ENCODE measurements around the gene POC1A. TPM values are rescaled to one million over a fixed set of nuclear protein-coding genes. Genes with fewer than 3 reads are reported as not detected.

POC1A gene
- total and polyA plus RNA-seq, 8 donors: 0.37 to 1.1 (median 0.71) TPM

DNA sequence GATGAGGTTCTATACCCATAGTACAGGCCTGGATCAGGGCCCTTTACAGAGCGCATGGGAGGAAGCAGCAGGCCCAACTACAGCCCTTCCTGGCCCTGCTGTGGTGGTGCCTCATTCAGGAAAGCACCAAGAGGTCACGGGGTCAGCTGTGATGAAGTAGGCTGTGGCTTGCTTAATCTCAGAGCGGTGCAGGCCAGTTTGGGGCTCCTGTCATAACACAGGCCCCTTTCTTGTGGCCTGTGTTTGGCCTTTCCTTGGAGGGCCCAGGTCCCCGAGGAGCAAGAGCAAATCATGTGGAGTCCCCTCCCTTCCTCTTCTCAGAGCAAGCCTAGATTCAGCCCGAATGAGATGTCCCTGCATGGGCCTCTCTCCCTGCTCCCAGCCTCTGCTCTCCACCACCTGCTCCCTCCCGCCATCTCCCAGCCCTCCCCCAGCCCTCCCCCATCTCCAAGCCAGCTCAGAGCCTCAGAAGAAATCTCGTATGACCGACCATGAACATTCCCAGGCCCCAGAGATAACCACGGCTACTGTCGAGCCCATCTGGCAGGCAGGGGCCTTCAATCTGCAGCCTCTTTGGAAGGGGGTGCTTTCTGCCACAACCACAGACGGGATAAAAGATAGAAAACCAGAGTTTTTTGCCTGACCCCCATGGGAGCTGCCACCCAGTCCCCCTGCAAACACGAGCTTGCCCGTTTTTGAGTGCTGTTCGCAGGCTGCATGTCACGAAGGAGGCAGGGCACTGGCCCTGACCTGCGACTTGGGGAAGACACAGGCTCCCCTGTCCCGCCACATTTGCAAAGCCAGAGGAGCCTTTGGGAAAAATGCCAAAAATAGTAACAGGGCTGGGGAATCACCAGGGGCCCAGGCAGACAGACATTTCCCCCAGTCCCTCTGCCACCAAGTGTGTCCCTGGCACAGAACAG lies 65.5 kb downstream of the POC1A start:
- no peaks in the 10 kb centered on the region for H3K9me3 ChIP-seq
- no peaks in the 10 kb centered on the region for H3K4me1 ChIP-seq
- no peak overlapping the region for H3K27ac ChIP-seq
- H3K4me3 ChIP-seq: no peak overlapping the region
- no peaks in the 10 kb centered on the region for H3K36me3 ChIP-seq
- no peaks in the 10 kb centered on the region for H3K27me3 ChIP-seq
- TF ChIP-seq, protein P1, sequence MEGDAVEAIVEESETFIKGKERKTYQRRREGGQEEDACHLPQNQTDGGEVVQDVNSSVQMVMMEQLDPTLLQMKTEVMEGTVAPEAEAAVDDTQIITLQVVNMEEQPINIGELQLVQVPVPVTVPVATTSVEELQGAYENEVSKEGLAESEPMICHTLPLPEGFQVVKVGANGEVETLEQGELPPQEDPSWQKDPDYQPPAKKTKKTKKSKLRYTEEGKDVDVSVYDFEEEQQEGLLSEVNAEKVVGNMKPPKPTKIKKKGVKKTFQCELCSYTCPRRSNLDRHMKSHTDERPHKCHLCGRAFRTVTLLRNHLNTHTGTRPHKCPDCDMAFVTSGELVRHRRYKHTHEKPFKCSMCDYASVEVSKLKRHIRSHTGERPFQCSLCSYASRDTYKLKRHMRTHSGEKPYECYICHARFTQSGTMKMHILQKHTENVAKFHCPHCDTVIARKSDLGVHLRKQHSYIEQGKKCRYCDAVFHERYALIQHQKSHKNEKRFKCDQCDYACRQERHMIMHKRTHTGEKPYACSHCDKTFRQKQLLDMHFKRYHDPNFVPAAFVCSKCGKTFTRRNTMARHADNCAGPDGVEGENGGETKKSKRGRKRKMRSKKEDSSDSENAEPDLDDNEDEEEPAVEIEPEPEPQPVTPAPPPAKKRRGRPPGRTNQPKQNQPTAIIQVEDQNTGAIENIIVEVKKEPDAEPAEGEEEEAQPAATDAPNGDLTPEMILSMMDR (IDR thresholded peaks at IDR 0.05): no peak
- FAIRE-seq (no peak), DNase-seq (peak in 2 of 6 donors; percentile 13 to 35), ATAC-seq (peak in 3 of 4 donors; percentile 43 to 58 (median 51))
- 86 to 87% methylated on average over 17 of the region's 17 CpGs for WGBS, 2 donors
- intact Hi-C loops (cut with DNase I): no loop called here

DNA sequence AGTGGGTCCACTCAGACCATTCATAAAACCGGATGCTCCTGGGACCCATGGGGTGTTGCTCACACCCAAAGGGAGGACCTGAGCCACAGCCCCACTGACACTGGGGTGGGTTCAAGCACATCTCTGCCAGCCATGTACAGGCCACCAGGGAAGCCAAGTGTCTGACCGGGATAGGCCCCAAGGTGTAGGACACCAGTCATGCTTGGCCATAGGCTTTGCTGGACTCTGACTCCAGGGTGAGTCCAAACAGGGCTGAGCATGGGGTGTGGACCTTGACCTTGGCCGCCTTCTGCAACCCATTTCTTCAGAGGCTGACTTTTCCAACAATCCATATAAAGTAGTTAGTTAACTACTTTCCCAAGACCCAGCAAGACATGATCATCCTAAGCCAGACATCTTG lies 66.5 kb downstream of the POC1A start:
- no peak overlapping the region for H3K4me3 ChIP-seq
- TF ChIP-seq, protein P1 (IDR thresholded peaks at IDR 0.05): no peak
- WGBS, 2 donors: 98% methylated on average over 3 of the region's 3 CpGs
- H3K27ac ChIP-seq: no peak overlapping the region
- ATAC-seq (no peak), DNase-seq (peak in 1 of 6 donors; percentile 7), FAIRE-seq (no peak)
- H3K4me1 ChIP-seq: no peaks in the 10 kb centered on the region
- H3K9me3 ChIP-seq: no peaks in the 10 kb centered on the region
- no peaks in the 10 kb centered on the region for H3K27me3 ChIP-seq
- H3K36me3 ChIP-seq: no peaks in the 10 kb centered on the region
- intact Hi-C loops (cut with DNase I): no loop called here

DNA sequence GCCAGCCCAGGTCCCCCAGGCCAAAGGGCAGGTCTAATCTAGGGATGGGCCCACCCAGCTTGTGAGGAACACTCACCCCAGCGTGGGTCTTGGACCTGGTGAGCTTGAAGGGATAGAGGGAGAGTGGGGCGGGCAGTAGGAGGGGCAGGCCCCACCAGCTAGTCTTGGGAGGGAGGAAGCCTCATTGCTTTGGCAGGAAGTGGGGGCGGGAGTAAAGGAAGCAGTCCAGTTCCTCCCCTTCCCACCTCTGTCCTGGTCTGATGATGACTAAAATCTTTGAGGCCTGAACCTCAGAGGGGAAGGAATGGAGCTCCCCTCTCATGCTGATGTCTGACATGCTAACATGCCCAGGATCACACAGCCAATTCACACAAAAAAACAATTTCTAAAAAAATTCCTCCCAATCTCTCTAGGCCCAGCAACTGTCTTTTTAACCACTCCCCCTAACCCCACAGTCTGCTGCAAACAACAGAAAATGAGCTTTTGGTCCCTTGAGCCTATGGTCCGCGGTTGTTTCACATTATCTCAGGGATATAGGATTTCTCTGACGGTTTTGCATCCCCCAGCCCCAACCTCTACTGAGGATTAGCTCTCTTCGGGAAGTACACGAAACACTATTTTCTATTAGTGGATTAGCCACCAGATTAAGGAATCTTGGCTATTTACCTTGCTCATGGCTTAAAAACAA lies 67.1 kb downstream of the POC1A start:
- Histone ChIP-seq H3K27ac (no peak overlapping the region), H3K4me1 (no peaks in the 10 kb centered on the region), H3K36me3 (no peaks in the 10 kb centered on the region), H3K9me3 (no peaks in the 10 kb centered on the region), H3K4me3 (no peak overlapping the region), H3K27me3 (no peaks in the 10 kb centered on the region)
- TF ChIP-seq, protein P1 (IDR thresholded peaks at IDR 0.05): no peak
- intact Hi-C loops (cut with DNase I): no loop called here
- peak in 2 of 4 donors; percentile 25 to 41 for ATAC-seq
- peak in 2 of 6 donors; percentile 5 to 29 for DNase-seq
- no peak for FAIRE-seq
- 79 to 87% methylated on average over 8 of the region's 8 CpGs for WGBS, 2 donors

DNA sequence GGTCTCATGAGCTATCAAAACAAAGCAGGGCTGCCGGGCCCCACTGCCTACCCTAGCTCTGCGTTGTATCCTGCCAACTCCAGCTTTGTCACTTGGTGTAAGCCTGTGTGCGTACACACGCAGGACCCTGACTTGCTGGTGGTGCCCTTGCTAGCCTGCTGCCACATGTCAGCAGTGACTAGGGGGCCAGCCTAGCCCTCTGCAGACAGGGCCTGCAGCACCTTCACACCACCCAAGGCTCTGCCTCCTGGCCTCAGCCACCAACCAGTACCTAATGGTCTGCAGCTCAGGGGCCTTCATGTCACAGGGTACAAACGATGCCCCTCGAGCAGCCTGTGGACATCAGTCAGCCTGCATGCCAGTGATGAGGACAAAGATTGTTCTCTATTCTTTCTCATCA lies 67.8 kb downstream of the POC1A start:
- H3K36me3 ChIP-seq: no peaks in the 10 kb centered on the region
- FAIRE-seq (no peak), ATAC-seq (no peak), DNase-seq (peak in 2 of 6 donors; percentile 2 to 33)
- intact Hi-C loops (cut with DNase I): no loop called here
- 91 to 93% methylated on average over 6 of the region's 6 CpGs for WGBS, 2 donors
- no peaks in the 10 kb centered on the region for H3K27me3 ChIP-seq
- no peaks in the 10 kb centered on the region for H3K4me1 ChIP-seq
- no peaks in the 10 kb centered on the region for H3K9me3 ChIP-seq
- H3K27ac ChIP-seq: no peak overlapping the region
- no peak overlapping the region for H3K4me3 ChIP-seq
- TF ChIP-seq, protein P1 (IDR thresholded peaks at IDR 0.05): no peak

Measured in pancreas (tissue), 10 donors.